Osteocyte (in vitro differentiated cells): ENCODE results near the gene NFXL1. TPM values are rescaled to one million over a fixed set of nuclear protein-coding genes. Genes with fewer than 3 reads are reported as not detected.

Source experiments
- DNase-seq: peaks from one replicate; pipeline ENCODE4 v3.0.0; 2021; ENCODE audit warnings: mixed read lengths; ENCODE audit not compliant: unreplicated experiment; ENCODE audit errors: extremely low spot score
- H3K27ac Mint-ChIP-seq: one replicate; pipeline ENCODE4 v1.8.0; 2021; ENCODE audit warnings: mild to moderate bottlenecking, mixed read lengths; ENCODE audit not compliant: unreplicated experiment
- H3K27me3 Mint-ChIP-seq: one replicate; pipeline ENCODE4 v1.8.0; 2021; ENCODE audit warnings: mixed read lengths; ENCODE audit not compliant: unreplicated experiment
- H3K36me3 Mint-ChIP-seq: one replicate; pipeline ENCODE4 v1.8.0; 2021; ENCODE audit warnings: mixed read lengths; ENCODE audit not compliant: unreplicated experiment
- H3K4me1 Mint-ChIP-seq: one replicate; pipeline ENCODE4 v1.8.0; 2021; ENCODE audit warnings: mixed read lengths; ENCODE audit not compliant: unreplicated experiment
- H3K4me3 Mint-ChIP-seq: one replicate; pipeline ENCODE4 v1.8.0; 2021; ENCODE audit warnings: mild to moderate bottlenecking, moderate library complexity, mixed read lengths; ENCODE audit not compliant: unreplicated experiment
- H3K9me3 Mint-ChIP-seq: one replicate; pipeline ENCODE4 v1.8.0; 2021; ENCODE audit warnings: mixed read lengths; ENCODE audit not compliant: unreplicated experiment
- CTCF ChIP-seq: fragments of 200-600 bp; sonication (generic); IDR thresholded peaks from 2 replicates; pipeline ENCODE4 v1.5.0; 2021; ENCODE audit warnings: antibody characterized with exemption, mild to moderate bottlenecking, moderate library complexity
- total RNA-seq: library from RNA; stranded (reverse); gene quantifications from 2 replicates; pipeline ENCODE4 v1.2.1, GENCODE V29; 2021

Gene NFXL1
- total RNA-seq, 1 donor from 2014 or later, result 13.4 TPM

- TF ChIP-seq CTCF, result no peak
- H3K36me3 Mint-ChIP-seq, result peaks cover 4% of the 10 kb centered on the region
- H3K9me3 Mint-ChIP-seq, result peaks cover 14% of the 10 kb centered on the region
- H3K4me3 Mint-ChIP-seq, result peak overlapping the region; percentile 84
- no peaks in the 10 kb centered on the region for H3K27me3 Mint-ChIP-seq
- H3K4me1 Mint-ChIP-seq, result peaks cover 29% of the 10 kb centered on the region
- DNase-seq, result no peak
- H3K27ac Mint-ChIP-seq, result peak overlapping the region; percentile 53
These were observed 77.1 kb downstream of the NFXL1 start for GRCh38 chr4:47837094-47837907.

GRCh38 chr4:47836641-47837093 is 77.7 kb downstream of the NFXL1 start:
- peak; percentile 91 for DNase-seq

GRCh38 chr4:47835494-47835893 is 78.9 kb downstream of the NFXL1 start:
- Mint-ChIP-seq H3K27ac (no peak overlapping the region), H3K36me3 (peaks cover 4% of the 10 kb centered on the region), H3K9me3 (peaks cover 14% of the 10 kb centered on the region), H3K4me1 (peaks cover 28% of the 10 kb centered on the region), H3K4me3 (peak overlapping the region; percentile 84), H3K27me3 (no peaks in the 10 kb centered on the region)
- no peak for DNase-seq
- no peak for TF ChIP-seq CTCF

More at GRCh38 chr4:47836641-47837093, 77.7 kb downstream of the NFXL1 start:
- peak overlapping the region; percentile 84 for H3K4me3 Mint-ChIP-seq
- peaks cover 14% of the 10 kb centered on the region for H3K9me3 Mint-ChIP-seq
- H3K27ac Mint-ChIP-seq, result peak overlapping the region; percentile 53
- no peaks in the 10 kb centered on the region for H3K27me3 Mint-ChIP-seq
- TF ChIP-seq CTCF, result peak; percentile 84
- peaks cover 4% of the 10 kb centered on the region for H3K36me3 Mint-ChIP-seq
- H3K4me1 Mint-ChIP-seq, result peaks cover 29% of the 10 kb centered on the region

GRCh38 chr4:47831026-47831679 is 83.2 kb downstream of the NFXL1 start:
- no peak for DNase-seq
- Mint-ChIP-seq H3K4me1 (peaks cover 9% of the 10 kb centered on the region), H3K9me3 (peaks cover 14% of the 10 kb centered on the region), H3K4me3 (no peak overlapping the region), H3K27me3 (peaks cover 8% of the 10 kb centered on the region), H3K36me3 (peaks cover 4% of the 10 kb centered on the region), H3K27ac (no peak overlapping the region)
- TF ChIP-seq CTCF, result no peak
